PFSK-1 (cell line): ENCODE data around the gene RERE.

Experiments
- FOXP2 ChIP-seq: optimal IDR thresholded peaks from 2 replicates; pipeline ENCODE3; 2011; ENCODE audit warnings: borderline replicate concordance, control low read depth, inconsistent platforms; ENCODE audit not compliant: insufficient read depth; ENCODE audit errors: extremely low read length, extremely low read depth
- POLR2AphosphoS5 ChIP-seq: IDR thresholded peaks from 2 replicates; pipeline ENCODE4 v1.6.1; 2012; ENCODE audit warnings: low read depth, mild to moderate bottlenecking, control low read depth, low read length, moderate library complexity
- REST ChIP-seq, 2 experiments: IDR thresholded peaks; 2 replicates each; pipeline versions ENCODE4 v1.6.1 to v1.8.0; 2011 to 2012; ENCODE audit warnings: low read depth in 2 of 2, low read length in 2 of 2, control low read depth in 1 of 2, inconsistent platforms in 1 of 2, mild to moderate bottlenecking in 1 of 2, moderate library complexity in 1 of 2; ENCODE audit not compliant: insufficient read depth in 1 of 2
- SIN3A ChIP-seq: IDR thresholded peaks from 2 replicates; pipeline ENCODE4 v1.6.1; 2012; ENCODE audit warnings: mild to moderate bottlenecking, low read length, moderate library complexity, borderline replicate concordance; ENCODE audit not compliant: insufficient read depth
- TAF1 ChIP-seq: IDR thresholded peaks from 2 replicates; pipeline ENCODE4 v1.6.1; 2012; ENCODE audit warnings: low read length, control low read depth, borderline replicate concordance; ENCODE audit not compliant: insufficient read depth

DNA sequence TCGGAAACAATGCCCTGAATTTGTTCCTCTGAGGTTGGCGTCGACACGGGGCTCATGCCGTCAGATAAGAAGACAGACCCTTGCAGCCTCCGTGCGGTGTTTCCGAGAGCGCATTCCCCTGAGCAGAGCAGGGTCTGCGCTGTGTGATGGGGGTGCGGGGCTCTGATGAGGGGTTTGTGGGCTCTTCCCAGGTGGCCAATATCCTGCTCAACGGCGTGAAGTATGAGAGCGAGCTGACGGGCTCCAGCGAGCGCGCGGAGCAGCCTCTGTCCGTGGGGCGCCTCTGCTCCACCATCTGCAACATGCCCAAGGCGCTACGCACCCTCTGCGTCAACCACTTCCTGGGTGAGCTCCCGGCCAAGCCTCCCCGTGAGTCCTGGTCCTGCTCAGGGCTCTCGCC lies 482.2 kb downstream of the RERE start:
- TF ChIP-seq POLR2AphosphoS5 (no peak), TAF1 (no peak), SIN3A (no peak), REST (IDR thresholded peaks at IDR 0.05; ENCODE audit: insufficient read depth in 1 of 2, low read depth in 2 of 2, low read length in 2 of 2) (no peak), FOXP2 (no peak)
